Measurements from ENCODE around the gene RRBP1. TPM values are rescaled to one million over a fixed set of nuclear protein-coding genes. Genes with fewer than 3 reads are reported as not detected.

The RRBP1 gene
- total RNA-seq, 2 donors from 2014 or later = 191 to 212 TPM

GRCh38 chr20:17631576-17632319 is 50.3 kb downstream of the RRBP1 start:
- no peaks in the 10 kb centered on the region for H3K9me3 ChIP-seq (ENCODE audit: control insufficient read depth, low read length)
- Mint-ChIP-seq H3K27ac (no peak overlapping the region), H3K36me3 (ENCODE audit: low read depth) (peaks cover 75% of the 10 kb centered on the region), H3K27me3 (ENCODE audit: insufficient read depth) (no peaks in the 10 kb centered on the region), H3K4me1 (no peaks in the 10 kb centered on the region), H3K4me3 (no peak overlapping the region), H3K9me3 (no peaks in the 10 kb centered on the region)
- 95 to 97% methylated on average over 6 to 9 of the region's 9 CpGs for WGBS, 2 experiments (ENCODE audit: insufficient coverage in 1 of 2, insufficient read length in 1 of 2)
- no peak overlapping the region for H3K9ac ChIP-seq (ENCODE audit: extremely low read depth, low read length, poor library complexity, severe bottlenecking)
- H3K4me1 ChIP-seq (ENCODE audit: control insufficient read depth, insufficient read depth, low read length) = no peaks in the 10 kb centered on the region
- TF ChIP-seq CTCF (conservative IDR thresholded peaks at IDR 0.05) = no peak
- H3K27me3 ChIP-seq (ENCODE audit: control insufficient read depth, insufficient read depth, low read length, poor library complexity, severe bottlenecking) = no peaks in the 10 kb centered on the region
- DNase-seq = no peak
- H3K36me3 ChIP-seq (ENCODE audit: control insufficient read depth, insufficient read depth, low read length) = peaks cover 92% of the 10 kb centered on the region
- H3K4me3 ChIP-seq (ENCODE audit: low read length) = no peak overlapping the region
- H3K27ac ChIP-seq (ENCODE audit: low read depth, low read length) = no peak overlapping the region

GRCh38 chr20:17630806-17631195 is 51.2 kb downstream of the RRBP1 start:
- H3K36me3 Mint-ChIP-seq (ENCODE audit: low read depth) = peaks cover 77% of the 10 kb centered on the region
- H3K27me3 Mint-ChIP-seq (ENCODE audit: insufficient read depth) = no peaks in the 10 kb centered on the region
- WGBS, 2 experiments (ENCODE audit: insufficient coverage in 1 of 2, insufficient read length in 1 of 2) = 91 to 93% methylated on average over 4 to 6 of the region's 6 CpGs
- no peaks in the 10 kb centered on the region for H3K9me3 ChIP-seq (ENCODE audit: control insufficient read depth, low read length)
- H3K9me3 Mint-ChIP-seq = no peaks in the 10 kb centered on the region
- TF ChIP-seq CTCF (conservative IDR thresholded peaks at IDR 0.05) = no peak
- no peak for DNase-seq
- no peak overlapping the region for H3K27ac ChIP-seq (ENCODE audit: low read depth, low read length)
- no peak overlapping the region for H3K27ac Mint-ChIP-seq
- no peaks in the 10 kb centered on the region for H3K4me1 Mint-ChIP-seq
- no peaks in the 10 kb centered on the region for H3K27me3 ChIP-seq (ENCODE audit: control insufficient read depth, insufficient read depth, low read length, poor library complexity, severe bottlenecking)
- H3K9ac ChIP-seq (ENCODE audit: extremely low read depth, low read length, poor library complexity, severe bottlenecking) = no peak overlapping the region
- no peaks in the 10 kb centered on the region for H3K4me1 ChIP-seq (ENCODE audit: control insufficient read depth, insufficient read depth, low read length)
- H3K4me3 ChIP-seq (ENCODE audit: low read length) = no peak overlapping the region
- H3K36me3 ChIP-seq (ENCODE audit: control insufficient read depth, insufficient read depth, low read length) = peaks cover 92% of the 10 kb centered on the region
- no peak overlapping the region for H3K4me3 Mint-ChIP-seq

- Mint-ChIP-seq H3K4me3 (no peak overlapping the region), H3K36me3 (ENCODE audit: low read depth) (peaks cover 77% of the 10 kb centered on the region), H3K9me3 (no peaks in the 10 kb centered on the region), H3K27ac (peak overlapping the region; percentile 70), H3K27me3 (ENCODE audit: insufficient read depth) (no peaks in the 10 kb centered on the region), H3K4me1 (no peaks in the 10 kb centered on the region)
- Histone ChIP-seq H3K9me3 (ENCODE audit: control insufficient read depth, low read length) (no peaks in the 10 kb centered on the region), H3K36me3 (ENCODE audit: control insufficient read depth, insufficient read depth, low read length) (peaks cover 95% of the 10 kb centered on the region), H3K9ac (ENCODE audit: extremely low read depth, low read length, poor library complexity, severe bottlenecking) (no peak overlapping the region), H3K4me3 (ENCODE audit: low read length) (no peak overlapping the region), H3K4me1 (ENCODE audit: control insufficient read depth, insufficient read depth, low read length) (no peaks in the 10 kb centered on the region), H3K27ac (ENCODE audit: low read depth, low read length) (no peak overlapping the region), H3K27me3 (ENCODE audit: control insufficient read depth, insufficient read depth, low read length, poor library complexity, severe bottlenecking) (no peaks in the 10 kb centered on the region)
- DNase-seq = no peak
- no peak for TF ChIP-seq CTCF (conservative IDR thresholded peaks at IDR 0.05)
- WGBS, 2 experiments (ENCODE audit: insufficient coverage in 1 of 2, insufficient read length in 1 of 2) = 90 to 94% methylated on average over 8 to 11 of the region's 11 CpGs
Measured at GRCh38 chr20:17630151-17630805, 51.8 kb downstream of the RRBP1 start.

All from endodermal cell (in vitro differentiated cells).